ENCODE results near the gene NME1. TPM values are rescaled to one million over a fixed set of nuclear protein-coding genes. Genes with fewer than 3 reads are reported as not detected.

NME1 gene
- total and polyA plus RNA-seq, 9 of the 15 experiments (the other 6 are each of a cell fraction or from before 2014, with no cell fraction given): 449 to 1,588 (median 604) TPM

GRCh38 chr17:51166198-51166986 is 13.0 kb downstream of the NME1 start, which contains the start of gene NME2 (continued):
- TF ChIP-seq E2F8 (IDR thresholded peaks at IDR 0.05; ENCODE audit: low read depth, partially characterized antibody) (no peak), MCM2 (IDR thresholded peaks at IDR 0.05; ENCODE audit: low read depth) (no peak), GABPA (tag; conservative IDR thresholded peaks at IDR 0.05; ENCODE audit: low read depth) (peak; percentile 82), TBP (optimal IDR thresholded peaks at IDR 0.05; ENCODE audit: low read depth, low read length) (no peak), FOXP1 (CRISPR knock-in tag; IDR thresholded peaks at IDR 0.05) (peak; percentile 91; the same call in 1 of the 2 replicates), ZNF134 (CRISPR knock-in tag; conservative IDR thresholded peaks at IDR 0.05) (no peak), ERF (CRISPR knock-in tag; IDR thresholded peaks at IDR 0.05) (0 out of 2 replicates have a peak, but pooled peaks have one; percentile 15), ZNF232 (CRISPR knock-in tag; IDR thresholded peaks at IDR 0.05) (no peak), JUND (IDR thresholded peaks at IDR 0.05; ENCODE audit: borderline replicate concordance, low read depth, low read length) (no peak), JUND (tag; IDR thresholded peaks at IDR 0.05; ENCODE audit: borderline replicate concordance, low read depth, low read length) (no peak; the same call in 2 of the 3 replicates), RB1 (IDR thresholded peaks at IDR 0.05; ENCODE audit: low read depth) (no peak; the same call in 1 of the 2 replicates), ZNF124 (CRISPR knock-in tag; IDR thresholded peaks at IDR 0.05) (no peak), SAP30 (IDR thresholded peaks at IDR 0.05; ENCODE audit: borderline replicate concordance, insufficient read depth, low read depth, low read length, poor library complexity, severe bottlenecking) (peak; percentile 89), PHF8 (IDR thresholded peaks at IDR 0.05; ENCODE audit: borderline replicate concordance, low read length) (peak; percentile 76; the same call in 1 of the 2 replicates), ZNF197 (CRISPR knock-in tag; IDR thresholded peaks at IDR 0.05; ENCODE audit: low read depth) (no peak), TEAD1 (CRISPR knock-in tag; IDR thresholded peaks at IDR 0.05) (peak in 1 of 2 experiments; percentile 49; a peak in 1 of 4 replicates), BRD9 (IDR thresholded peaks at IDR 0.05; ENCODE audit: low read depth, partially characterized antibody) (peak; percentile 19), E4F1 (CRISPR knock-in tag; IDR thresholded peaks at IDR 0.05; ENCODE audit: borderline replicate concordance) (no peak)

Data from K562 (cell line).